Right lobe of liver (tissue), 4 donors: Measurements from ENCODE around the gene ZNF266.

Experiments used
- POLR2A ChIP-seq: fragments of 450-650 bp; IDR thresholded peaks from one replicate; pipeline ENCODE4 v1.6.1; 2017; ENCODE audit warnings: antibody characterized with exemption, mild to moderate bottlenecking
- TF ChIP-seq, protein P1 (sequence below), 4 donors: fragments of 200-600 bp in 3 of 4; fragments of 450-650 bp in 1 of 4; IDR thresholded peaks; one replicate each; pipeline versions ENCODE4 v1.5.1 to v1.8.0; 2016 to 2022; ENCODE audit warnings: antibody characterized with exemption in 4 of 4, mild to moderate bottlenecking in 2 of 4
- donor health status: DM: no; HTN: no; CAD: no.
- donor health status: DM: no; HTN: no; CAD: no.
- donor health status: DM: no; HTN: yes; CAD: no.

DNA sequence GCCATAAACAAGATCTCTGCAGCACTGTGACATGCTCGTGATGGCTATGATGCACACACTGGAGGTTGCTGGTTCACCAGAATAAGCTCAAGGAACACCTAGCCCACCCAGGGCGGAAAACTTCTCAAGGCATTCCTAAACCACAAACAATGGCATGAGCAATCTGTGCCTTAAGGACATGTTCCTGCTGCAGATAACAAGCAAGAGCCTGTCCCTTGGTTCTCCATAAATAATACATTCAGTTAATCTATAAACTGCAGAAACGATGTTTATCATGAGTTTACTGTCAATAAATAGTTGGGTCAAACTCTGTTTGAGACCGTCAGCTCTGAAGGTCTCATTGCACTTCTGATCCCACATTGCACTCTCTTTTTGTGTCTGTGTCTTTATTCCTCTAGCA, 18.6 kb upstream of the ZNF266 start:
- no peak for TF ChIP-seq POLR2A
- TF ChIP-seq, protein P1, sequence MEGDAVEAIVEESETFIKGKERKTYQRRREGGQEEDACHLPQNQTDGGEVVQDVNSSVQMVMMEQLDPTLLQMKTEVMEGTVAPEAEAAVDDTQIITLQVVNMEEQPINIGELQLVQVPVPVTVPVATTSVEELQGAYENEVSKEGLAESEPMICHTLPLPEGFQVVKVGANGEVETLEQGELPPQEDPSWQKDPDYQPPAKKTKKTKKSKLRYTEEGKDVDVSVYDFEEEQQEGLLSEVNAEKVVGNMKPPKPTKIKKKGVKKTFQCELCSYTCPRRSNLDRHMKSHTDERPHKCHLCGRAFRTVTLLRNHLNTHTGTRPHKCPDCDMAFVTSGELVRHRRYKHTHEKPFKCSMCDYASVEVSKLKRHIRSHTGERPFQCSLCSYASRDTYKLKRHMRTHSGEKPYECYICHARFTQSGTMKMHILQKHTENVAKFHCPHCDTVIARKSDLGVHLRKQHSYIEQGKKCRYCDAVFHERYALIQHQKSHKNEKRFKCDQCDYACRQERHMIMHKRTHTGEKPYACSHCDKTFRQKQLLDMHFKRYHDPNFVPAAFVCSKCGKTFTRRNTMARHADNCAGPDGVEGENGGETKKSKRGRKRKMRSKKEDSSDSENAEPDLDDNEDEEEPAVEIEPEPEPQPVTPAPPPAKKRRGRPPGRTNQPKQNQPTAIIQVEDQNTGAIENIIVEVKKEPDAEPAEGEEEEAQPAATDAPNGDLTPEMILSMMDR (IDR thresholded peaks at IDR 0.05) = no peak
